OCI-LY7 (cell line): ENCODE results near the gene LCN12. TPM values are rescaled to one million over a fixed set of nuclear protein-coding genes. Genes with fewer than 3 reads are reported as not detected.

ENCODE experiments used
- BruUV-seq: library from RNA; stranded (reverse); fragments of 400-500 nt; replicated peaks from 2 replicates; lab custom pipeline; 2021; lab: Mats Ljungman, UMichigan
- CTCF ChIA-PET: fragments of 300-600 bp; sonication (Branson Sonifier 250); formaldehyde crosslinking; loops from one replicate; lab custom pipeline; 2022; ENCODE audit warnings: antibody characterized with exemption; ENCODE audit not compliant: unreplicated experiment; lab: Charles Lee
- POLR2A ChIA-PET: fragments of 300-600 bp; sonication (Branson Sonifier 250); formaldehyde crosslinking; loops from one replicate; lab custom pipeline; 2022; ENCODE audit warnings: antibody characterized with exemption; lab: Charles Lee
- DNase-seq: peaks from one replicate; pipeline ENCODE4 v3.0.0-alpha.2; 2015; ENCODE audit warnings: low spot score
- H2AFZ ChIP-seq: fragments of 200-600 bp; sonication (generic), shearing (Covaris generic); 2 replicates; pipeline ENCODE4 v1.6.1; 2014; ENCODE audit warnings: mild to moderate bottlenecking, antibody characterized with exemption, low read length, moderate library complexity
- H3K27ac ChIP-seq: fragments of 200-600 bp; sonication (generic); 2 replicates; pipeline ENCODE4 v1.5.1; 2014; ENCODE audit warnings: mixed run types, low read depth, mild to moderate bottlenecking, moderate library complexity, low read length, inconsistent platforms; ENCODE audit not compliant: poor library complexity, severe bottlenecking
- H3K36me3 ChIP-seq: fragments of 200-600 bp; sonication (generic); 2 replicates; pipeline ENCODE4 v1.6.1; 2014; ENCODE audit warnings: mild to moderate bottlenecking, antibody characterized with exemption, low read length, moderate library complexity, mixed read lengths; ENCODE audit not compliant: insufficient read depth
- H3K4me1 ChIP-seq: fragments of 200-600 bp; sonication (generic); 2 replicates; pipeline ENCODE4 v1.5.1; 2014; ENCODE audit warnings: mild to moderate bottlenecking, low read length; ENCODE audit not compliant: insufficient read depth, poor library complexity, severe bottlenecking
- H3K4me2 ChIP-seq: fragments of 200-600 bp; sonication (generic); 2 replicates; pipeline ENCODE4 v1.6.1; 2014; ENCODE audit warnings: mild to moderate bottlenecking, low read length
- H3K4me3 ChIP-seq: fragments of 200-600 bp; sonication (generic); 2 replicates; pipeline ENCODE4 v1.5.1; 2014; ENCODE audit warnings: mild to moderate bottlenecking, low read depth, low read length; ENCODE audit not compliant: poor library complexity, severe bottlenecking
- H3K79me2 ChIP-seq: fragments of 200-600 bp; sonication (generic); 2 replicates; pipeline ENCODE4 v1.6.1; 2016; ENCODE audit warnings: low read depth, mild to moderate bottlenecking, low read length, moderate library complexity, mixed read lengths; ENCODE audit not compliant: insufficient read depth
- H3K9me2 ChIP-seq: fragments of 200-600 bp; sonication (generic); 2 replicates; pipeline ENCODE4 v1.6.1; 2016; ENCODE audit warnings: mild to moderate bottlenecking, low read length, mixed read lengths; ENCODE audit not compliant: insufficient read depth
- H3K9me3 ChIP-seq: fragments of 200-600 bp; sonication (generic); 2 replicates; pipeline ENCODE4 v1.6.1; 2014; ENCODE audit warnings: mild to moderate bottlenecking, mixed run types, low read length, mixed read lengths
- H4K20me1 ChIP-seq: fragments of 200-600 bp; sonication (generic); 2 replicates; pipeline ENCODE4 v1.6.1; 2014; ENCODE audit warnings: mild to moderate bottlenecking, antibody characterized with exemption, low read length, moderate library complexity, mixed read lengths; ENCODE audit not compliant: insufficient read depth
- EZH2phosphoT487 ChIP-seq: fragments of 200-600 bp; sonication (generic); IDR thresholded peaks from 2 replicates; pipeline ENCODE4 v1.6.1; 2018; ENCODE audit warnings: low read depth, borderline replicate concordance, mild to moderate bottlenecking, mixed run types, antibody characterized with exemption, low read length, moderate library complexity, mixed read lengths
- intact Hi-C: fragments of 100-400 bp; cut with micrococcal nuclease; formaldehyde crosslinking; loops from one replicate; pipeline ENCODE4 v1.10.0; 2022; ENCODE audit not compliant: unreplicated experiment
- total RNA-seq, 2 experiments: library from RNA; depleted of rRNA in 1 of 2; stranded (reverse); fragments of >200 nt in 1 of 2; shearing (Covaris generic) in 1 of 2; gene quantifications; 2 replicates each; pipeline ENCODE4 v1.2.3, GENCODE V29; 2014 to 2022
- TF ChIP-seq, protein P1 (sequence below): fragments of 200-600 bp; sonication (generic); conservative IDR thresholded peaks from 2 replicates; pipeline ENCODE4 v1.5.1; 2014; ENCODE audit warnings: mild to moderate bottlenecking, antibody characterized with exemption, low read length, moderate library complexity, mixed read lengths

Gene LCN12
- total RNA-seq, 2 experiments from 2014 or later = 0.95 to 3.7 TPM

DNA sequence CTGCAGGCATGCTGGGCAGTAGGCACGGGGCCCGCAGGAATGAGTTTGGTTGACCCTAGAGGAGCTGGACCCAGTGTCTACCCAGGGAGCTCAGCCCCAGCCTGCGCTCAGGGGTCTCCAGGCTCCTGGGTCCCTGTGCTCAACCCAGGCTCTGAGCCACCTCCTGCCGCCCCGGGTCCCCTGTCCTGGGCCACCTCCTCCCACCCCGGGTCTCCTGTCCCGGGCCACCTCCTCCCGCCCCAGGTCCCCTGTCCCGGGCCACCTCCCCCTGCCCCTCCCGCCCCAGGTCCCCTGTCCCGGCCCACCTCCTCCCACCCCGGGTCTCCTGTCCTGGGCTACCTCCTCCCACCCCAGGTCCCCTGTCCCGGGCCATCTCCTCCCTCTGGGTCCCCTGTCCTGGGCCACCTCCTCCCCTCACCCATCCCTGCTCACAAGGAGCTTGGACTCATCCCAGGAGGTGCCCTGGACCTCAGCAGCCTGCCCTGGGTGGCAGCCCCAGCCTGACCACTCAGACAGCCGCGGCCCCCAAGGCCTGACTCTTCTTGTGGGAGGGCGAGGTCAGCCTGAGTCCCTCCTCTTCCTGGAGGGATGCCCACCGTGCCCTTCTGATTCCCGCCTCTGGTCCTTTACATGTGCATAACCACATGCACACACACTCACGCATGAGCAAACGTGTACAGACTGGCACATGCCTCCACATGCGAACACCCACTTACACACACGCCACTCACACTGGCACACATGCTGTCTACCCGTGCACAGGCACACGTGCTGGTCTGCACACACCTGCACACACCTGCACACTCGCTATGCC lies 2.4 kb downstream of the LCN12 start:
- no peaks in the 10 kb centered on the region for H3K9me2 ChIP-seq
- no peaks in the 10 kb centered on the region for H3K36me3 ChIP-seq
- H3K4me2 ChIP-seq = no peak overlapping the region
- H2AFZ ChIP-seq = no peak overlapping the region
- intact Hi-C loops = no loop called here
- DNase-seq = no peak
- H3K4me3 ChIP-seq = no peak overlapping the region
- peaks cover 7% of the 10 kb centered on the region for H3K4me1 ChIP-seq
- H3K9me3 ChIP-seq = no peaks in the 10 kb centered on the region
- H3K79me2 ChIP-seq = no peaks in the 10 kb centered on the region
- BruUV-seq = no TSS peak
- CTCF ChIA-PET = no interaction called here
- no peak overlapping the region for H3K27ac ChIP-seq
- no peak for TF ChIP-seq EZH2phosphoT487
- TF ChIP-seq, protein P1, sequence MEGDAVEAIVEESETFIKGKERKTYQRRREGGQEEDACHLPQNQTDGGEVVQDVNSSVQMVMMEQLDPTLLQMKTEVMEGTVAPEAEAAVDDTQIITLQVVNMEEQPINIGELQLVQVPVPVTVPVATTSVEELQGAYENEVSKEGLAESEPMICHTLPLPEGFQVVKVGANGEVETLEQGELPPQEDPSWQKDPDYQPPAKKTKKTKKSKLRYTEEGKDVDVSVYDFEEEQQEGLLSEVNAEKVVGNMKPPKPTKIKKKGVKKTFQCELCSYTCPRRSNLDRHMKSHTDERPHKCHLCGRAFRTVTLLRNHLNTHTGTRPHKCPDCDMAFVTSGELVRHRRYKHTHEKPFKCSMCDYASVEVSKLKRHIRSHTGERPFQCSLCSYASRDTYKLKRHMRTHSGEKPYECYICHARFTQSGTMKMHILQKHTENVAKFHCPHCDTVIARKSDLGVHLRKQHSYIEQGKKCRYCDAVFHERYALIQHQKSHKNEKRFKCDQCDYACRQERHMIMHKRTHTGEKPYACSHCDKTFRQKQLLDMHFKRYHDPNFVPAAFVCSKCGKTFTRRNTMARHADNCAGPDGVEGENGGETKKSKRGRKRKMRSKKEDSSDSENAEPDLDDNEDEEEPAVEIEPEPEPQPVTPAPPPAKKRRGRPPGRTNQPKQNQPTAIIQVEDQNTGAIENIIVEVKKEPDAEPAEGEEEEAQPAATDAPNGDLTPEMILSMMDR = no peak
- no peaks in the 10 kb centered on the region for H4K20me1 ChIP-seq
- POLR2A ChIA-PET = no interaction called here

DNA sequence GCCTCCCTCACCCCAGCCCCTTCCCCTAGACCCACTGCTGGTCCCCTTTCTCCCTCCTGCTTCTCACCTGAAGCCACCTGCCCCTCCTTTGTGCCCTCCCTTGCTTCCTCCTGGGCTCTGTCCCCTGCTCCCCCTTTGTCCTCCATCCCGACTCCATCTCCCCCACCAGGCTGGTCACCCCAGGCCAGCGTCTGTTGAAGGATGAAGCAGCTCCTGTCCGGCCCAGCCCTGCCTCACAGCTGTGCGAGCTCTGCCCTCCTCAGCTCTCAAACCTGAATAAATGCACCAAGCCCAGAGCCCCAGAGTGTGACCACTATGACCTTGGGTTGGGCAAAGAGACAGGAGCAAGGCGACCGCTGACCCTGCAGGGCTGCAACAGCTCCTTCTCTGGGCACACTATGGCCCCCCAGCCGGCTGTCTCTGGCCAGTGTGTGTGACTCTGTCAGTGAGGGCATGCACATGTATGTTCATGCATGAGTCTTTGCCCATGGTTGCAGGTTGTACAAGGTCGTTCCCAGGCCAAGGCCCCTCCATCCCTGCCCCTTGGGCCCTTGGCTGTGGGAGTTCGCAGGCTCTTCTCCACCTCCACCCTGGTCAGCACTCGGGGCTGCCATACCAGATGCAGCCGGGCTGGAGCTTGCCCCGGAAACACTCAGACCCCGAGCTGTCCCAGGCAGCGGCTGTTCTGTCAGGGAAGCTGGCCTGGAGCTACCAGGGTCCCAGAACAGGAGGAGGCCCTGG lies 3.3 kb downstream of the LCN12 start:
- H4K20me1 ChIP-seq = no peaks in the 10 kb centered on the region
- TF ChIP-seq, protein P1 = no peak
- no peak for TF ChIP-seq EZH2phosphoT487
- peaks cover 4% of the 10 kb centered on the region for H3K4me1 ChIP-seq
- DNase-seq = no peak
- no peak overlapping the region for H3K4me3 ChIP-seq
- no peaks in the 10 kb centered on the region for H3K9me3 ChIP-seq
- ChIA-PET POLR2A (no interaction called here), CTCF (no interaction called here)
- no peaks in the 10 kb centered on the region for H3K9me2 ChIP-seq
- no peak overlapping the region for H2AFZ ChIP-seq
- H3K79me2 ChIP-seq = no peaks in the 10 kb centered on the region
- no peaks in the 10 kb centered on the region for H3K36me3 ChIP-seq
- BruUV-seq = no TSS peak
- H3K4me2 ChIP-seq = no peak overlapping the region
- intact Hi-C loops = no loop called here
- no peak overlapping the region for H3K27ac ChIP-seq

DNA sequence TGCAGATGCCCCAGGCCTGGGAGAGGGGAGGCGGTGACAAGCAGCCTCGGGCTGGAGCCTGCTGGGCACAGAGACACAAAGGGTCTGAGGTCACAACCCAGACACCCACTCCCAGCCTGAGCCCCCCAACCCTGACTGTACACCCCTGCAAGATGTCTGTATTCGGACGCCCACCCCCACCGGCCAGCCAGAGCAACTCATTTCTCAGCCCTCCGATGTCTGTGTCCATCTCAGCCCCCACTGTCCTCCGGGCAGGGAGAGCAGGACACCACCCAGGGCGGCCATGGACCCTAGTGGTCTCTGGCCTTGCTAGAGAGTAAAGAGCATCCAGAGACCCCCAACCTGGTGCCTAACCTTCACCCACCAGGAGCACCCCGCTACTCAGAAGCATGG lies 3.9 kb downstream of the LCN12 start:
- H3K36me3 ChIP-seq = no peaks in the 10 kb centered on the region
- H2AFZ ChIP-seq = no peak overlapping the region
- BruUV-seq = no TSS peak
- intact Hi-C loops = no loop called here
- DNase-seq = no peak
- H3K4me3 ChIP-seq = no peak overlapping the region
- H3K27ac ChIP-seq = no peak overlapping the region
- H3K4me2 ChIP-seq = no peak overlapping the region
- no peaks in the 10 kb centered on the region for H3K9me3 ChIP-seq
- POLR2A ChIA-PET = no interaction called here
- CTCF ChIA-PET = no interaction called here
- no peaks in the 10 kb centered on the region for H3K4me1 ChIP-seq
- H4K20me1 ChIP-seq = no peaks in the 10 kb centered on the region
- TF ChIP-seq, protein P1 = no peak
- H3K9me2 ChIP-seq = no peaks in the 10 kb centered on the region
- H3K79me2 ChIP-seq = no peaks in the 10 kb centered on the region
